T-helper 1 cell (primary cell): ENCODE data around the gene SNX21.
A peak's percentile ranks its signal among the peaks of the same experiment; 100 is the strongest.

ENCODE experiments used
- DNase-seq, 5 donors: peaks; one replicate each; pipeline ENCODE4 v3.0.0-alpha.2; 2012 to 2020

The SNX21 gene

GRCh38 chr20:45883100-45883469 is 49.5 kb downstream of the SNX21 start:
- no peak for DNase-seq

- no peak for DNase-seq
Measured at GRCh38 chr20:45886590-45887345, 53.2 kb downstream of the SNX21 start.

- no peak for DNase-seq
Measured at GRCh38 chr20:45887346-45887715, 53.7 kb downstream of the SNX21 start, which contains the start of gene SPATA25. Gene SPATA25 (minus strand): TSS chr20:45887622. CDS start chr20:45887590, 32 bp downstream.

- no peak for DNase-seq
Measured at GRCh38 chr20:45888681-45889080, 55.1 kb downstream of the SNX21 start.

- peak in 3 of 5 donors; percentile 23 to 40 (median 36) for DNase-seq
Measured at GRCh38 chr20:45890077-45890984, 56.7 kb downstream of the SNX21 start.

GRCh38 chr20:45890985-45891983 is 57.7 kb downstream of the SNX21 start, which contains the start of the genes CTSA and NEURL2:
Gene CTSA (plus strand): TSS chr20:45891335. CDS start chr20:45891569, 234 bp downstream.
Gene NEURL2 (minus strand): TSS chr20:45891208. CDS start chr20:45890991, 217 bp downstream.
- DNase-seq, result peak; percentile 69 to 82 (median 78)

- no peak for DNase-seq
Measured at GRCh38 chr20:45892049-45892825, 58.6 kb downstream of the SNX21 start.
